HL-60 (cell line): ENCODE data around the gene SYCE3.

ENCODE experiments used
- DNase-seq, 2 experiments: peaks; one replicate each; pipeline ENCODE4 v3.0.0-alpha.2; 2010 to 2020; ENCODE audit warnings: low read depth in 1 of 2, low spot score in 1 of 2
- H3K27ac ChIP-seq: fragments of 250-450 bp; sonication (Bioruptor Pico); replicated peaks from 2 replicates; pipeline ENCODE4 v1.5.1; 2020; ENCODE audit warnings: mild to moderate bottlenecking, moderate library complexity
- H3K27me3 ChIP-seq: fragments of 250-450 bp; sonication (Bioruptor Pico); 2 replicates; pipeline ENCODE4 v1.5.1; 2021; ENCODE audit warnings: mild to moderate bottlenecking, moderate library complexity; ENCODE audit not compliant: insufficient read depth, poor library complexity, severe bottlenecking
- H3K4me3 ChIP-seq: replicated peaks from 2 replicates; pipeline ENCODE4 v1.5.1; 2011; ENCODE audit warnings: mild to moderate bottlenecking, control low read depth, low read length; ENCODE audit not compliant: insufficient read depth
- CTCF ChIP-seq: IDR thresholded peaks from one replicate; pipeline ENCODE4 v1.5.1; 2011; ENCODE audit warnings: low read length, control low read depth, inconsistent platforms; ENCODE audit not compliant: insufficient read depth
- GABPA ChIP-seq: IDR thresholded peaks from 2 replicates; pipeline ENCODE4 v1.6.1; 2012; ENCODE audit warnings: low read depth
- POLR2AphosphoS5 ChIP-seq: IDR thresholded peaks from 2 replicates; pipeline ENCODE4 v1.6.1; 2012; ENCODE audit warnings: low read depth
- REST ChIP-seq: IDR thresholded peaks from 2 replicates; pipeline ENCODE4 v1.6.1; 2012; ENCODE audit warnings: low read depth; ENCODE audit not compliant: insufficient replicate concordance
- SPI1 ChIP-seq: IDR thresholded peaks from 2 replicates; pipeline ENCODE4 v1.6.1; 2012; ENCODE audit warnings: low read depth, mild to moderate bottlenecking, borderline replicate concordance

Gene SYCE3

GRCh38 chr22:50595189-50595588 is 32.5 kb upstream of the SYCE3 start:
- H3K27me3 ChIP-seq, result peaks cover 7% of the 10 kb centered on the region
- no peak overlapping the region for H3K4me3 ChIP-seq
- DNase-seq, result no peak
- H3K27ac ChIP-seq, result no peak overlapping the region
- TF ChIP-seq POLR2AphosphoS5 (no peak), CTCF (no peak), GABPA (no peak), REST (no peak), SPI1 (no peak)

GRCh38 chr22:50587407-50587806 is 24.7 kb upstream of the SYCE3 start:
- no peak for TF ChIP-seq SPI1
- no peak for TF ChIP-seq POLR2AphosphoS5
- no peak for TF ChIP-seq GABPA
- TF ChIP-seq REST, result no peak
- no peak for TF ChIP-seq CTCF
- DNase-seq, result no peak
- H3K4me3 ChIP-seq, result no peak overlapping the region
- H3K27ac ChIP-seq, result no peak overlapping the region
- H3K27me3 ChIP-seq, result no peaks in the 10 kb centered on the region

GRCh38 chr22:50586416-50586815 is 23.7 kb upstream of the SYCE3 start:
- no peak for TF ChIP-seq POLR2AphosphoS5
- TF ChIP-seq GABPA, result no peak
- TF ChIP-seq REST, result no peak
- TF ChIP-seq SPI1, result no peak
- no peak for TF ChIP-seq CTCF
- Histone ChIP-seq H3K4me3 (no peak overlapping the region), H3K27ac (no peak overlapping the region), H3K27me3 (no peaks in the 10 kb centered on the region)
- DNase-seq, result no peak
